GM19099 (cell line): ENCODE data around the gene OOSP3.

Source experiments
- POLR2A ChIP-seq: IDR thresholded peaks from 3 replicates; pipeline ENCODE4 v1.6.1; 2011; ENCODE audit warnings: low read depth; ENCODE audit not compliant: insufficient read length; ENCODE audit errors: extremely low read depth

OOSP3 gene

GRCh38 chr11:59866836-59867235 is 11.7 kb upstream of the OOSP3 start:
- TF ChIP-seq POLR2A: no peak

GRCh38 chr11:59867946-59868345 is 10.6 kb upstream of the OOSP3 start:
- TF ChIP-seq POLR2A: no peak

GRCh38 chr11:59872076-59872475 is 6.5 kb upstream of the OOSP3 start:
- TF ChIP-seq POLR2A: no peak

GRCh38 chr11:59875856-59876519 is 2.6 kb upstream of the OOSP3 start:
- TF ChIP-seq POLR2A: no peak

GRCh38 chr11:59877325-59877724 is 1.3 kb upstream of the OOSP3 start:
- TF ChIP-seq POLR2A: no peak

GRCh38 chr11:59877784-59878183 is 798 bp upstream of the OOSP3 start:
- TF ChIP-seq POLR2A: no peak

GRCh38 chr11:59879567-59879966 is 985 bp downstream of the OOSP3 start:
- TF ChIP-seq POLR2A: no peak

GRCh38 chr11:59883597-59883996 is 5.0 kb downstream of the OOSP3 start:
- TF ChIP-seq POLR2A: no peak

GRCh38 chr11:59891781-59892181 is 13.2 kb downstream of the OOSP3 start:
- TF ChIP-seq POLR2A: no peak

- TF ChIP-seq POLR2A: no peak
Measured at GRCh38 chr11:59894616-59895015, 16.0 kb downstream of the OOSP3 start.

GRCh38 chr11:59898046-59898445 is 19.5 kb downstream of the OOSP3 start:
- TF ChIP-seq POLR2A: no peak

- no peak for TF ChIP-seq POLR2A
Measured at GRCh38 chr11:59898650-59899049, 20.1 kb downstream of the OOSP3 start.

- TF ChIP-seq POLR2A: no peak
Measured at GRCh38 chr11:59899532-59899931, 20.9 kb downstream of the OOSP3 start.

- no peak for TF ChIP-seq POLR2A
Measured at GRCh38 chr11:59900366-59901126, 22.0 kb downstream of the OOSP3 start.

GRCh38 chr11:59901306-59901705 is 22.7 kb downstream of the OOSP3 start:
- TF ChIP-seq POLR2A: no peak

GRCh38 chr11:59918480-59918879 is 39.9 kb downstream of the OOSP3 start:
- no peak for TF ChIP-seq POLR2A
